HG03066 (cell line): ENCODE measurements around the gene SLC25A20.
"Not testable (repeated sequence)": the region's sequence is repeated elsewhere in the genome, so short reads cannot be mapped to it uniquely, and the experiment has no call there.

Experiments used
- ATAC-seq: cut with Tn5 transposase; IDR thresholded peaks from one replicate; pipeline ENCODE4 v1.9.1; 2021; ENCODE audit warnings: low read depth; ENCODE audit not compliant: unreplicated experiment

Gene SLC25A20

DNA sequence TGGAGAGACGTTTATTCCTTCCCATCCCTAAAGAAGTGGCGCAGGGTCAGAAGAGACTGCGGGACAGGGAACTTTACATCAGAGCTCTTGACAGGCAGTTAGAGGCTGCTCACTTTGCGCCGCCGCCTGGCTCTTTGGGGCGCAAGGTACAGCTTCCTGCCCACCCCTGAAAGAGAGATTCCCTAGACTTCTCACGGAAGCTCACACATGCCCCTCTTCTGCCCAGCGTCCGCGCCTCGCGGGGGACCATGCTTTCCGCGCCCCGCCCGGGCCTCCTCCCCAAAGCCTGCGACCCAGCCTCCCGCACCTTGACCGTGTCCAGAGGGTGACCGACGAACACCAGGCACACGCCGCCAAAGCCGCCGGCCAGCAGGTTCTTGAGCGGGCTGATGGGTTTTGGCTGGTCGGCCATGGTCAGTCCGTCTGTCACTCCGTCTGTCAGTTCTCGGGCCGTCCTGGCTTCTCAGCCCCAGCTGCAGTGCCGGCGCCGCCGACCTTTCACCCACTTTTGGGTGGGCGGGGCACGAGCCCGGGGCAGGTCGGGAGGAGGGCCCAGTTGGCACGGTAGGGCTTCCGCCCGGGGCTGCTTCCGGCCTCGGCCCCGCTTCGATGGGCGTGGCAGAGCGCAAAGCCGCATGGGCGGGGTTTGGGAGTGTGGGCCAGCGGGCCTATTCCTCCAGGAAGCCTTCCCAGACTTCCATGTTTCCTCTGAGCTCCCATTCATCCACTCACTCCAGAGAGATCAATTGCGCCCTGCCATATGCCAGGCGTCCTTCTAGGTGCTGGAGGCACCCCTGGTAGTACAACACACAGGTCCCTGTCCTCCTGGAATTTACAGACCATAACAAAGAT, at the start of gene SLC25A20:
SLC25A20 (minus strand) TSS at position 500 of the 852 bp plus-strand sequence; CDS start at position 412, 88 bp downstream.
- ATAC-seq: peak; percentile 92

- ATAC-seq: no peak
Observed at GRCh38 chr3:48945891-48946549, 47.3 kb upstream of the SLC25A20 start.

DNA sequence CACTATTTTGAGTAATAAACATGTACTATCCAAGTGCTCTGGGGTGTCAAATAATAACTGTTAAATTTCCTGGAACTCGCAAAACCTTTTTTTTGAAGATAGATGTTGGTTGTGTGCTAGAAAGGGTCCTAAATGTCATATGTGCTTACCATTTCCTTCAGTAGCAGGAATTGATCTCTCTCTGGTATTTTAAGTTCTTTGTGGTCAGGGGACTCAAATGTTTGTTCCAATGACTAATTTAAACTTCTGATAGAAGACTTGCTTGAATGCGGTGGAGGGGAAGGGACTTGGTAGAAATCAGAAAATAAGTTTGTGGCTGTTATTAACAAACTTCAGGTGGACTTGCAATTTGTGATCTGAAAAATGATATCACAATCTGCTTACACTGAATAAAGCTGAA, 46.8 kb upstream of the SLC25A20 start:
- no peak for ATAC-seq

GRCh38 chr3:48938689-48939088, 40.0 kb upstream of the SLC25A20 start:
- no peak for ATAC-seq

DNA sequence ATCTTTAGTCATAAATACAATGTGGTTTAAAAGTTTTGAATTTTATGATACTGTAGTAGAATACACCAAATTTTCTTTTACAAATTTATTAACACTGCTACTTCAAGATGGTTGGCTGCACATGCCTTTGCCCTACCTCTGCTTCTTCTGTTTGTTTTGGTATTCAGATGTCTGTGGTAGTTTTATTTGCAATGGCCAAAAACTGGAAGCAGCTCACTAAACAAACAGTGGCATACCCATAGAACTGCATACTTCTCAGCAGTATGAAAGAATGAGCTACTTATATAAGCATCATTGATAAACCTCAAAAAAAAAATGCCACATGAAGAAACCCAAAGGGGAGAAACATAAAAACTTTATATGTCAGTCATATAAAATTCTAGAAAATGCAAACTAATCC, 39.5 kb upstream of the SLC25A20 start:
- no peak for ATAC-seq

GRCh38 chr3:48935530-48935929, 36.8 kb upstream of the SLC25A20 start:
- ATAC-seq: no peak

DNA sequence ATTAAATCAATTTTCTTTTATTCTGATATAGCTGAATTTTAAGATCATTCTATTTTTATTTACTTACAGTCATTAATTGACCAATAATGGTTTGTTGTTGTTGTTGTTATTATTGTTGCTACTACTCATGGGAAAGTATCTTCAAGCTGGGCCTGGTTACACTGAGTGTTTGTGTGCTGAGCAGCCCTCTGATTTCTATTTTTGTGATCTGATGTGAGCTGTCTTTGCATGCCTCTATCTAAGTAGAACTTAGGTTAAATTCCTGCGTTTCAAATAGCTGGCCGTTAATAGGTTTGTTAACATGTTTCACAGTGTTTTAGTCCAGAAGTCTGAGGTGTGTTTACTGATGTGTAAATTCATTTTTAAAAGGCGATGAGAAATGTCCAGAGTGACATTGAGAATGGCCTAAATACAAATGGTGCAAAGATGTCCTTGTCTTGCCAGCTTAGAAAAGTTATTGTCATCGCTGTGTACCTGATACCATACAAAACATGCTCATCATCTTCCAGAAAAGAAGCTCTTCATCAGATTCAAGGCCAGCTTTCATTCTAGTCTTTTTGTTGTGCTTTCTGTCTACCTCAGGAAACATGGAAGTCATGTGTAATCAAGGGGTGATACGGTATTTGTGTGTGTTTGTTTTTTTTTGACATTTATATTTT, 35.8 kb upstream of the SLC25A20 start:
- no peak for ATAC-seq

- no peak for ATAC-seq
Observed at GRCh38 chr3:48931944-48932580, 33.4 kb upstream of the SLC25A20 start.

- ATAC-seq: no peak
Observed at GRCh38 chr3:48930590-48930989, 31.9 kb upstream of the SLC25A20 start.

GRCh38 chr3:48929358-48930035, 30.8 kb upstream of the SLC25A20 start:
- no peak for ATAC-seq

DNA sequence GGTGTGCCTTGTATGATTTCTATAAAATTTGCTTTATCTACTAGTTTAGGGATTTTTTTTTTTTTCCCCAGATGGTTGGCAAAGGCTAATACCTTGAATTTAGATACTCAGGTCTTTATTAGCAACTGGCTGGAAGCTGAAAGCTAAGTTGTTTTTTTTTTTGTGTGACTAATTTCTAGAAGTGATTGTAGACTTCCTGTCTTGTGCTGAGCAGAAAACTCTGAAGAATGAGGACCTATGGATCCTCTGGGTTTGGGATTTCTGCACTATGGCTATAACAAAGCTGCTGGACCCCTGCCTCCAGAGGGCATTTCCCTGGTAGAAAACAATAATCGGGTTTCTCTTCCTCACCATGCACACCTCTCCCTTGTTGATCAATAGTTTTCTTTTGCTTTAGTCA, 30.0 kb upstream of the SLC25A20 start:
- no peak for ATAC-seq

- no peak for ATAC-seq
Observed at GRCh38 chr3:48927928-48928327, 29.2 kb upstream of the SLC25A20 start.

- no peak for ATAC-seq
Observed at GRCh38 chr3:48926425-48927392, 28.0 kb upstream of the SLC25A20 start.

DNA sequence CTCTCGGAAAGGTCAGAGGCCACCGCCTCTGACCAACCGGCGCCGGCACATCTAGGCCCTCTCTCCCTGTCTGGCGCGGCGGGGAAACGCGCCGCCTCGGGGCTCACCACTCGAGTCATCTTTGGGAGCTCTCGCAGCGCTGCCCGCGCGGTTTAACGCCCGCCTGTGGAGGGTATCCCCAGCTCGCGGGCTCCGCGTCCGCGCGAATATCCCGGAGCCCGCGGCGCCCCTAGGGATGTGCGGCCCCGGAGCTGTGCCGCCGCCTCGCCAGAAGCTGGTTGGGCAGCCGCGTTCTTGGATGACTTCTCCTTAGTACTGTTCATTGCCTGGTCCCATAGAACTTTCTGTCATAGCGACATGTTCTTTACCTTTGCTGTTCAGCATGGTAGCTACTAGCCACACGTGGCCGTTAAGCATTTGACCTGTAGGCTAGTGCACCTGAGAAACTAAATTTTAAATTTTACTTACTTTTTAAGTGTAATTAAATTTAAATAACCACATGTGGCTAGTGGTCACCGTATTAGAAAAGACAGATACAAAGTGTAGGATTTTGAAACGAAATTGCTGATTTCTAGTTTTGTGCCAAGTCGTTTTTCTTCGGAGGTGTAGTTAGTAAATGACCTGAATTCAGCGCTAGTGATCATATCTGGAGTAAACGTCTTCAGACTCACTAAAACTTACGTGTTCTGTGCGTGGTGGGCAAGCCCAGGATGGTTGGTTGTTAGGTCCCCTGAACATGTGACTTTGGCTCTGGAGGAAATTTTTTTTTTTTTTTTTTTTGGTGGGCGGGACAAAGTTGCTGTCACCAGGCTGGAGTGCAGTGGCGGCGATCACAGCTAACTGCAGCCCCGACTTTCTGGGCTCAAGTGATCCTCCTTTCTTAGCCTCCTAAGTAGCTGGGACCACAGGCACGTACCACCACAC, 20.8 kb upstream of the SLC25A20 start:
- ATAC-seq: peak; percentile 21

GRCh38 chr3:48918388-48919214, 19.9 kb upstream of the SLC25A20 start, which contains the start of gene ARIH2:
Gene ARIH2 (plus strand): TSS chr3:48918842. CDS start chr3:48927559, 8,717 bp downstream.
- peak; percentile 74 for ATAC-seq

DNA sequence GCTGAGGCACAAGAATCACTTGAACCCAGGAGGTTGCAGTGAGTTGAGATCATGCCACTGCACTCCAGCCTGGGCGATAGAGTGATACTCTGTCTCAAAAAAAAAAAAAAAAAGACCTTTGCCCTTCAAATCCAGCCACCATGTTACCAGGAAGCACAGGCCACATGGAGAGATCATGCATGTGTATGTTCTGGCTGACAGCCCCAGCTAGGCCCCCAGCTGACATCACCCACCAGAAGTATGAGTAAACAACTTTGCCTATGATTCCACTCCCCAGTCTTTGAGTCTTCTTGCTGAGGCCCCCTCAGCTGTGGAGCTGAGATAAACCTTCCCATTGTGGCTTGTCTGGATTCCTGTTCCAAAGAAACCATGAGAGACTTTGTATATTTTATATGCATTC, 16.6 kb upstream of the SLC25A20 start:
- ATAC-seq: no peak

DNA sequence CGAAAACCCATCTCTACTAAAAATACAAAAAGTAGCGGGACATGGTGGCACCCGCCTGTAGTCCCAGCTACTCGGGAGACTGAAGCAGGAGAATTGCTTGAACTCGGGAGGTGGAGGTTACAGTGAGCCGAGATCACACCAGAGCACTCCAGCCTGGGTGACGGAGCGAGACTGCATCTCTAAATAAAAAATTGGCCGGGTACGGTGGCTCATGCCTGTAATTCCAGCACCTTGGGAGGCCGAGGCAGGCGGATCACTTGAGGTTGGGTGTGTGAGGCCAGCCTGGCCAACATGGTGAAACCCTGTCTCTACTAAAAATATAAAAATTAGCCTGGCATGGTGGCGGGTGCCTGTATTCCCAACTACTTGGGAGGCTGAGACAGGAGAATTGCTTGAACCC, 8.3 kb upstream of the SLC25A20 start:
- not testable (repeated sequence) for ATAC-seq
